HEK293T (cell line): ENCODE results near the gene PPP2R5C.

Source experiments
- ARNT ChIP-seq: fragments of 450-650 bp; IDR thresholded peaks from 2 replicates; pipeline ENCODE4 v1.6.1; 2017; ENCODE audit warnings: mild to moderate bottlenecking
- BHLHE40 ChIP-seq: fragments of 450-650 bp; IDR thresholded peaks from 2 replicates; pipeline ENCODE4 v1.6.1; 2016; ENCODE audit warnings: mild to moderate bottlenecking, moderate library complexity, borderline replicate concordance
- FOXA1 ChIP-seq: fragments of 450-650 bp; IDR thresholded peaks from 2 replicates; pipeline ENCODE4 v1.6.1; 2016; ENCODE audit warnings: mild to moderate bottlenecking
- FOXM1 ChIP-seq: fragments of 450-650 bp; IDR thresholded peaks from 2 replicates; pipeline ENCODE4 v1.6.1; 2017; ENCODE audit warnings: mild to moderate bottlenecking, borderline replicate concordance
- HDGF ChIP-seq: fragments of 450-650 bp; IDR thresholded peaks from 2 replicates; pipeline ENCODE4 v1.6.1; 2017; ENCODE audit warnings: antibody characterized with exemption, borderline replicate concordance
- L3MBTL2 ChIP-seq: fragments of 450-650 bp; conservative IDR thresholded peaks from 2 replicates; pipeline ENCODE4 v1.6.1; 2016; ENCODE audit warnings: mild to moderate bottlenecking
- SP1 ChIP-seq: fragments of 450-650 bp; IDR thresholded peaks from 2 replicates; pipeline ENCODE4 v1.6.1; 2017
- TARDBP ChIP-seq: fragments of 450-650 bp; IDR thresholded peaks from 2 replicates; pipeline ENCODE4 v1.6.1; 2016
- TF ChIP-seq, protein P1 (sequence below): fragments of 450-650 bp; IDR thresholded peaks from 2 replicates; pipeline ENCODE4 v1.6.1; 2016

DNA sequence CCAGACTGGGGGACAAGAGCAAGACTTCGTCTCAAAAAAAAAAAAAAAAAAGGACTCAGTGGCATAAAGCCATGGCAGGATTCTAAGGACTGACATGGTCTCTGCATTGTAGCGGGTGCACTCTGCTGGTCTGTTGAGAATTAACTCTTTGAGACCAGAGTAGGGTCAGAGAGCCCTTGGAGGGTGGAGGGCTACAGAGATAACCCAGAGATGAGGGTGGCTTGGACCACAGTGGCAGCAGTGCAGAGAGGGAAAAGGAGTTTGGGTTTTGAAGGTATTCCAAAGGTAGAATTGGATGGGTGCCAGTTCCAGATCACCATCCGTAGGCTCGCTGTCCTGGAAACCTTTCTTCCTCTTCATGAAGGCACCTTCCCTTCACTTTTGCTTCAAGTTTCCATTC, 188.6 kb downstream of the PPP2R5C start:
- TF ChIP-seq BHLHE40 (no peak), HDGF (no peak), ARNT (no peak), L3MBTL2 (no peak), FOXM1 (no peak), TARDBP (no peak), FOXA1 (no peak), SP1 (no peak)
- TF ChIP-seq, protein P1, sequence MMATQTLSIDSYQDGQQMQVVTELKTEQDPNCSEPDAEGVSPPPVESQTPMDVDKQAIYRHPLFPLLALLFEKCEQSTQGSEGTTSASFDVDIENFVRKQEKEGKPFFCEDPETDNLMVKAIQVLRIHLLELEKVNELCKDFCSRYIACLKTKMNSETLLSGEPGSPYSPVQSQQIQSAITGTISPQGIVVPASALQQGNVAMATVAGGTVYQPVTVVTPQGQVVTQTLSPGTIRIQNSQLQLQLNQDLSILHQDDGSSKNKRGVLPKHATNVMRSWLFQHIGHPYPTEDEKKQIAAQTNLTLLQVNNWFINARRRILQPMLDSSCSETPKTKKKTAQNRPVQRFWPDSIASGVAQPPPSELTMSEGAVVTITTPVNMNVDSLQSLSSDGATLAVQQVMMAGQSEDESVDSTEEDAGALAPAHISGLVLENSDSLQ = no peak
